ENCODE results near the gene LSM4.

The LSM4 gene

DNA sequence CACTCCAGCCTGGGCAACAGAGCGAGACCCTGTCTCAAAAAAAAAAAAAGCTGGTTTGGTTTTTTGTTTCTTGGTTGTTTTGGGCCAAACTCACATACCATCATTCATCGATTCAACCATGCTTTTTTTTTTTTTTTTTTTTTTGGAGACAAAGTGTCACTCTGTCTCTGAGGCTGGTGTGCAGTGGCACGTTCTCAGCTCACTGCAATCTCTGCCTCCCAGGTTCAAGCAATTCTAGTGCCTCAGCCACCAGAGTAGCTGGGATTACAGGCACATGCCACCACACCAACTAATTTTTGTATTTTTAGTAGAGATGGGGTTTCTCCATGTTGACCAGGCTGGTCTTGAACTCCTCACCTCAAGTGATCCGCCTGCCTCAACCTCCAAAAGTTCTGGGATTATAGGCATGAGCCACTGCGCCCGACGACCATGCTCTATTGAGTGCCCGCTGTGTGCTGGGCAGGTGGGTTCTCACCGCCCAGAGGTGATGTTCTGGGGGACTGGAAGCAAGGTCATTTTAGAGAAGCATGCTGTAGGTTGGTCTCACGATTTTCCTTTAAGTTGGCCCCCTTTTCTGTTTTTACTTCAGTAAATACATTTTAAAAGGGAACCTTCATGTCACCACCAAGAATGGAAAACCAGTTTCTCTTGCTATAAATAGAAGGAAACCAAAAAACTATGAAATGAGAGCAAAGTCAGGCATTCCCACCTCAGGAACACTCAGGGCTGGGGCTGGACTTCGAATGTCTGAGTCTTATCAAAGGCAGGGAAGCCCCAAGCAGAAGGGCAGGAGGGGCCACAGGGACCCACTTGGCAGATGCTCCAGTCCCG, 33.2 kb downstream of the LSM4 start:
- Mint-ChIP-seq H3K36me3 (no peaks in the 10 kb centered on the region), H3K27ac (peak overlapping the region; percentile 91), H3K27me3 (no peaks in the 10 kb centered on the region), H3K4me3 (no peak overlapping the region), H3K4me1 (peaks cover 45% of the 10 kb centered on the region), H3K9me3 (no peaks in the 10 kb centered on the region)
- no peak for DNase-seq (ENCODE audit: low spot score in 2 of 2)
- ATAC-seq (ENCODE audit: low read depth), result no peak

- Mint-ChIP-seq H3K4me1 (peaks cover 39% of the 10 kb centered on the region), H3K27me3 (no peaks in the 10 kb centered on the region), H3K36me3 (no peaks in the 10 kb centered on the region), H3K4me3 (no peak overlapping the region), H3K9me3 (no peaks in the 10 kb centered on the region), H3K27ac (no peak overlapping the region)
- DNase-seq (ENCODE audit: low spot score in 2 of 2), result no peak
- no peak for ATAC-seq (ENCODE audit: low read depth)
Measured at GRCh38 chr19:18287836-18288772, 34.8 kb downstream of the LSM4 start.

GRCh38 chr19:18286973-18287635, 35.8 kb downstream of the LSM4 start:
- DNase-seq (ENCODE audit: low spot score in 2 of 2) (no peak), ATAC-seq (ENCODE audit: low read depth) (no peak)
- Mint-ChIP-seq H3K4me1 (peaks cover 39% of the 10 kb centered on the region), H3K4me3 (no peak overlapping the region), H3K9me3 (no peaks in the 10 kb centered on the region), H3K27ac (peak overlapping the region; percentile 45), H3K27me3 (no peaks in the 10 kb centered on the region), H3K36me3 (no peaks in the 10 kb centered on the region)

- Mint-ChIP-seq H3K36me3 (peaks cover 3% of the 10 kb centered on the region), H3K27me3 (no peaks in the 10 kb centered on the region), H3K4me3 (no peak overlapping the region), H3K27ac (peak overlapping the region; percentile 64), H3K9me3 (no peaks in the 10 kb centered on the region), H3K4me1 (peaks cover 28% of the 10 kb centered on the region)
- ATAC-seq (ENCODE audit: low read depth) (no peak), DNase-seq (ENCODE audit: low spot score in 2 of 2) (no peak)
Measured at GRCh38 chr19:18284712-18285360, 38.0 kb downstream of the LSM4 start.

DNA sequence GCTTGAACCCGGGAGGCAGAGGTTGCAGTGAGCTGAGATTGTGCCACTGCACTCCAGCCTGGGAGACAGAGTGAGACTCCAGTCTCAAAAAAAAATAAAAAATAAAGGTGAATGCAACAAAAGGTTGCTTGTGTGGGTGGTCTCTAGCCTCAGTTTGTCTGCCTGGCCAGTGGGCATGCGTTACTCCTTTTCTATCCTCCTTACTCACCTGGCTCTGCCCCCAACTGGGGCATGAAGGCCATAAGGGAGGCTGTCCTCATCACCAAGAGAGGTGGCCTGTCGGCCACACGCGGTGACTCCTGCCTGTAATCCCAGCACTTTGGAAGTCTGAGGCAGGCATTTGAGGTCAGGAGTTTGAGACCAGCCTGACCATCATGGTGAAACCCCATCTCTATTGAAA, 39.5 kb downstream of the LSM4 start:
- Mint-ChIP-seq H3K27me3 (no peaks in the 10 kb centered on the region), H3K9me3 (no peaks in the 10 kb centered on the region), H3K36me3 (peaks cover 13% of the 10 kb centered on the region), H3K4me3 (no peak overlapping the region), H3K27ac (no peak overlapping the region), H3K4me1 (peaks cover 35% of the 10 kb centered on the region)
- ATAC-seq (ENCODE audit: low read depth) (no peak), DNase-seq (ENCODE audit: low spot score in 2 of 2) (no peak)

- H3K9me3 Mint-ChIP-seq, result no peaks in the 10 kb centered on the region
- peaks cover 40% of the 10 kb centered on the region for H3K4me1 Mint-ChIP-seq
- DNase-seq (ENCODE audit: low spot score in 2 of 2), result no peak
- ATAC-seq (ENCODE audit: low read depth), result no peak
- H3K36me3 Mint-ChIP-seq, result peaks cover 13% of the 10 kb centered on the region
- H3K27ac Mint-ChIP-seq, result peak overlapping the region; percentile 98
- no peaks in the 10 kb centered on the region for H3K27me3 Mint-ChIP-seq
- peak overlapping the region; percentile 93 for H3K4me3 Mint-ChIP-seq
Measured at GRCh38 chr19:18282788-18283141, 40.1 kb downstream of the LSM4 start.

- Mint-ChIP-seq H3K9me3 (no peaks in the 10 kb centered on the region), H3K4me3 (peak overlapping the region; percentile 93), H3K36me3 (peaks cover 15% of the 10 kb centered on the region), H3K27me3 (no peaks in the 10 kb centered on the region), H3K27ac (peak overlapping the region; percentile 98), H3K4me1 (peaks cover 42% of the 10 kb centered on the region)
- DNase-seq (ENCODE audit: low spot score in 2 of 2) (no peak), ATAC-seq (ENCODE audit: low read depth) (no peak)
Measured at GRCh38 chr19:18282021-18282787, 40.7 kb downstream of the LSM4 start.

DNA sequence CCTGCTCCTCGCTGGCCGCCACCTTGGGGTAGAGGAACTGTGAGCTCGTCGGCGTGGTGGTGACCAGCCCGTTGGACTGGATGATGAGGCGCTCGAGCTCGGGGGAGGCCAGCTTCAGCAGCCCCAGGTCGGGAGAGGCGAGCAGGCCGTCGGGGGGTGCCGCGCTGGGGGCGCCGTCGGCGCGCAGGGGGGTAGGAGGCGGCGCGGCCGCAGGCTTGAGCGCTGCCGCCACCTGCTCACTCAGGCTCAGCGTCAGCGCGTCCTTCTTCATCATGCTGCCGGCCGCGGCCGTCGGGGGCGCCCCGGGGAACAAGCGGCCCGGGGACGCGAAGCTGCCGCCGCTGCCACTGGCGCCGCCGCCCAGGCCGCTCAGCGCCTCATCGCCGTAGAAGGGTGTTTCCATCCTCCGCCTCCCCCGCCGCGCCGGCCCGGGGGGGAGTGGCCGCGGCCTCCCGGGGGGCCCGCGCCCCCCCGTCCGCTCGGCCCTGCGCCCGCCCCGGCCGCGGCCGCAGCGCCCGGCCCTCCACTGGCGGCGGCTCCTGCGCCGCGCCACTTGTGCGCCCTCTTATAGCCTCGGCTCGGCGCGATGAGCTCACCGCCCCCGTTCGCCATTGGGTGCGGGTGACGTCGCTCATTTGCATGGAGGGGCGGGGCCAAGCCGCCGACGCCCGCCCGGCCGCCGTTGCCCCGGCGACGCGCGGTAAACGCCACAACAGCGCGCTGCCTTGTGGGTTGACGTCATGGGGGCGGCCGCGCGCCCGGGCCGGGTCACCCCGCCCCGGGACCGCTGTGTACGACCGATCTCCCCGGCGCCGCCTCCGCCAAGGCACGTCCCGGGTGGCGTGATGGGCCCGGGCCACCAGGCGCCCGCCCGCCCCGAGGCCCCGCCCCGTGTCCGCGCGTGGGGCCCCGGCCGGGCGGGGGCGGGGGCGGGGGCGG, 41.5 kb downstream of the LSM4 start, which contains the start of gene JUND:
TSS of gene JUND (minus strand) at position 541 of the 939 bp plus-strand sequence. CDS start at position 403, 138 bp downstream.
- ATAC-seq (ENCODE audit: low read depth) (peak; percentile 60), DNase-seq (ENCODE audit: low spot score in 2 of 2) (peak; percentile 98 to 99)
- H3K9me3 Mint-ChIP-seq, result no peaks in the 10 kb centered on the region
- no peaks in the 10 kb centered on the region for H3K27me3 Mint-ChIP-seq
- peaks cover 15% of the 10 kb centered on the region for H3K36me3 Mint-ChIP-seq
- H3K27ac Mint-ChIP-seq, result peak within 1 kb of the TSS; percentile 98
- peaks cover 40% of the 10 kb centered on the region for H3K4me1 Mint-ChIP-seq
- peak within 1 kb of the TSS; percentile 97 for H3K4me3 Mint-ChIP-seq

DNA sequence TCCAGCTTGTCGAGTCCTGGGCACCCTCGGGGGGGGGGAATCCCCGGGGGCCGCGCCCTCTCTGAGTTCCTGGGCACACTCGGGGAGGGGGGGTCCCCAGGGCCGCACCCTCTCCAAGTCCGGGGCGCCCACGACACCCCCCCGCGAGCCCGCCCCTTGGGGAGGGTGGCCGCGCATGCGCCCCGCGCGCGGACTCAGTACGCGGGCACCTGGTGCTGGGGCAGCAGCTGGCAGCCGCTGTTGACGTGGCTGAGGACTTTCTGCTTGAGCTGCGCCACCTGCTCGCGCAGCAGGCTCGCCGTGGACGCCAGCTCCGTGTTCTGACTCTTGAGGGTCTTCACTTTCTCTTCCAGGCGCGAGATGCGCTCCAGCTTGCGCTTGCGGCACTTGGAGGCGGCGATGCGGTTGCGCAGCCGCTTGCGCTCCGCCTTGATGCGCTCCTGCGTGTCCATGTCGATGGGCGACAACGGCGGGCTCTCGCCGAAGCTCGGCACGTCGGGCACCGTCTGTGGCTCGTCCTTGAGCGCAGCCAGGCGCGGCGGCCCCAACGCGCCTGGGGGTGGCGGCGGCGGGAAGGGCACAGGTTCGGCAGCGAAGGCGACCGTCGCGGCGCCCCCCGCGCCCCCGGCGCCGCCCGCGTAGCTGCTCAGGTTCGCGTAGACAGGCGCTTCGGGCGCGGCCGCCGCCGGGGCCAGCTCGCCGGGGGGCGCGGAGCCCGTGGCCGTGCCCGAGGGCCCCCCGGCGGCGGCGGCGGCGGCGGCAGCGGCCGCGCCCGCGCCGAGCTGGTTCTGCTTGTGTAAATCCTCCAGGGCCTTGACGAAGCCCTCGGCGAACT, 42.4 kb downstream of the LSM4 start:
- H3K27ac Mint-ChIP-seq, result peak overlapping the region; percentile 98
- H3K36me3 Mint-ChIP-seq, result peaks cover 16% of the 10 kb centered on the region
- H3K4me3 Mint-ChIP-seq, result peak overlapping the region; percentile 97
- H3K4me1 Mint-ChIP-seq, result peaks cover 37% of the 10 kb centered on the region
- DNase-seq (ENCODE audit: low spot score in 2 of 2), result peak; percentile 84 to 85
- H3K27me3 Mint-ChIP-seq, result no peaks in the 10 kb centered on the region
- no peaks in the 10 kb centered on the region for H3K9me3 Mint-ChIP-seq
- ATAC-seq (ENCODE audit: low read depth), result peak; percentile 9

DNA sequence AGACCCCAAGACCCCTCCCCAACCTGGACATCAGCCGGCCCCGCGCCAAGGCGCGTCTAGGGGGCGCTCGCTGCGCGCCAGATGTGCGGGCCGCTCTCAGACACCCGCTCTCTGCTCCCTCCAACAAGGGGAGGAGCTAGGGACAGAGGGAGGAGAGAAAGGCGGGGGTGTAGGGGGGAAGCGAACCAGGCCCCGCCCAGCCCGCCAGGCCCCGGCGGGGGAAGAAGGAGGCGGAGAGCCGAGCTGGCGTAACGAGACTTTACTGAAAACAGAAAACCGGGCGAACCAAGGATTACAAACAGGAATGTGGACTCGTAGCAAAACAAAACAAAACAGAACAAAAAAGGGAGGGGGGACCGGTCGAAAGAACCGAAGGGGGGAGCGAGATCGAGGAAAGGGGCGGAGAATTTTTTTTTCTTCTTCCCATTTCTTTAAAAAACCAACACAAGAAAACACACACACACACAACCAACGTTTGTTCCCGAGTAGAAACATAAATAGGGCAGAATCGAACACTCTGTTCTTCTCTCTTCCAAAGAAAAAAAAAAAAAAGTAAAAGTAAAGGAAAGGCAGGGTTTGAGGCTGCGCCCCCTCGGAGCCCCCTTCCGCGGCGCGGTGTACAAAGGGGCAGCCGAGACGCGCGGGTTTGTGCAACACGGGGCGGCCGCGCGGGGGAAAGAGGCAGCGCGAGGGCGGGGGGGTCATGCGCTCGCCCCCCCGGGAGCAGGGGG, 43.2 kb downstream of the LSM4 start:
- peak overlapping the region; percentile 98 for H3K27ac Mint-ChIP-seq
- peak; percentile 20 for ATAC-seq (ENCODE audit: low read depth)
- H3K27me3 Mint-ChIP-seq, result no peaks in the 10 kb centered on the region
- H3K36me3 Mint-ChIP-seq, result peaks cover 16% of the 10 kb centered on the region
- H3K9me3 Mint-ChIP-seq, result no peaks in the 10 kb centered on the region
- DNase-seq (ENCODE audit: low spot score in 2 of 2), result peak; percentile 87 to 94
- H3K4me1 Mint-ChIP-seq, result peaks cover 37% of the 10 kb centered on the region
- H3K4me3 Mint-ChIP-seq, result peak overlapping the region; percentile 97

GRCh38 chr19:18279266-18279515, 43.7 kb downstream of the LSM4 start:
- Mint-ChIP-seq H3K36me3 (peaks cover 16% of the 10 kb centered on the region), H3K27me3 (no peaks in the 10 kb centered on the region), H3K4me3 (peak overlapping the region; percentile 97), H3K9me3 (no peaks in the 10 kb centered on the region), H3K4me1 (peaks cover 38% of the 10 kb centered on the region), H3K27ac (peak overlapping the region; percentile 98)
- ATAC-seq (ENCODE audit: low read depth) (no peak), DNase-seq (ENCODE audit: low spot score in 2 of 2) (no peak)

All from memory B cell (primary cell).